GM21717 (cell line): ENCODE results near the gene TMEM63A.
A peak's percentile ranks its signal among the peaks of the same experiment; 100 is the strongest.
"Not testable (repeated sequence)": the region's sequence is repeated elsewhere in the genome, so short reads cannot be mapped to it uniquely, and the experiment has no call there.

Experiments
- ATAC-seq: cut with Tn5 transposase; IDR thresholded peaks from one replicate; pipeline ENCODE4 v1.9.1; 2021; ENCODE audit warnings: mild to moderate bottlenecking, moderate library complexity; ENCODE audit not compliant: unreplicated experiment

Gene TMEM63A

DNA sequence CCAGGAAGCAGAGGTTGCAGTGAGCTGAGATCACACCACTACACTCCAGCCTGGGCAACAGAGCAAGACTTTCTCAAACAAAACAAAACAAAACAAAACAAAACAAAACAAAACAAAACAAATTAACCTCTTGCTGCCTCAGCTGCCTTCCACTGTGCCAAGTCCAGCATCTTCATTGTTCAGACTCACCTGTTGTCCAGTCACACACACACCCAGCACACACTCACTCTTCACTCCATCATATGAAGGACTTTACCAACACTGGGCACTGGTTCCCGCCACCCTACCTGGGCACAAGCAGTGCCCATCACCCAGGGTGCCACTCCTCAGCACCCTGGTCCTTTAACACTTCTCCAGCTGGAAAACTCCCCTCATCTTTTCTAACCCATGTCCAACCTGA, 27.3 kb upstream of the TMEM63A start:
- no peak for ATAC-seq

DNA sequence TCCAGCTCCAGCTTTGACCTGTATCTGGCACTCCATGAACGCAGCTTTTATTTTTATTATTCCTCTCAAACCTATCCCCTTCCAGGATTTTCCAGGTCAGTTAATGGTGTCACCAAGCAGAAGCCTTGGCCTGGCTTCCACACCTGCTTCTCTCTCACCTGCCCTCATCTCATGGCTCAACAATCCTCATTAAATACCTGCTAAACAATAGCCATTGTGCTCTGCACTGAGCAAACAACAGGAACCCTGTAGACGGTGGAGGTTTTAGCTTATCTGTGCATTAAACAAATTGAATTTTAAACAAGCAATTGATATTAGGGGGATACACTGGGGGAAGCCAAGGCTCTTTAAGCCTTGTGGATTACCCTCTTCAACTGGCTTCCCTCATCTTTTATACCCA, 26.6 kb upstream of the TMEM63A start:
- no peak for ATAC-seq

DNA sequence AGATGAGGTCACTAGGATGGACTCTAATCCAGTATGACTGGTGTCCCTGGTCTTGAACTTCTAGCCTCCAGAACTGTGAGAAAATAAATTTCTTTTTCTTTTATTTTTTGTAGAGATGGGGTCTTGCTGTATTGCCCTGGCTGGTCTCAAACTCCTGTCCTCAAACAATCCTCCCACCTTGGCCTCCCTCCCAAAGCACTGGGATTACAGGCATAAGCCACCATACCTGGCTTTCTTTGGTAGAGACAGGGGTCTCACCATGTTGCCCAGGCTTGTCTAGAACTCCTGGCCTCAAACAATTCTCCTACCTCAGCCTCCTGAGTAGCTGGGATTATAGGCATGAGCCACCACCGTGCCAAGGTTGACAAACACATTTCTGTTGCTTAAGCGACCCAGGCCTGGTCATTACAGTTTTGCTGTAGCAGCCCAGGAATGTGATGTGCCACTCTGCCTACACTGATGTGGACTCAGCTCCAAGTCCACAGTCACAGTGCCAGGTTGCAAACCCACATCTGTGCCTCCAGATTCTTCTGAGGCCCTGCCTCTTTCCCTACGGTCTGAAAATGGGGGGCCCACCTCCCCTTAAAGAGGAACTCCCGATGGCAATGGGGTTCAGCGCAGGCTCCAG, 25.9 kb upstream of the TMEM63A start:
- ATAC-seq = no peak

- ATAC-seq = no peak
These were observed 25.2 kb upstream of the TMEM63A start for GRCh38 chr1:225907341-225907740.

DNA sequence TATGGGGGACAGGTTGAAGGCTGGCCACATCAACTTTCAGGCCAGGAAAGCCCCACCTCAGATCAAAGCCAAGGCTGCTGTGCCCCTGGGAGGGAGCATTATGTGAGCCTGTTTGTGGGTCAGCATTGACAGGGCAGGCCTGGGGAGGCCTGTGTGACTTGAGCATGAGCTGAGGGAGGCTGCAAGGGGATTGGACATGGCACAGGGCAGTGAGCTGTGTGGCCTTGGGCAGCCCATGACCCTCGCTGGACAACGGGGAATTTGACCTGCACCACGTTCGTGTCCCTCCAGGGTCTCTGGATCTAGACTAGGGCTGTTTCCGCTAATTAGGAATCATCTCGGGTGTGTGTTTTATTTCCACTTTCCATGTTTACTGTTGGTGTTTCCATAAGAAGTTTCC, 24.3 kb upstream of the TMEM63A start:
- ATAC-seq = no peak

DNA sequence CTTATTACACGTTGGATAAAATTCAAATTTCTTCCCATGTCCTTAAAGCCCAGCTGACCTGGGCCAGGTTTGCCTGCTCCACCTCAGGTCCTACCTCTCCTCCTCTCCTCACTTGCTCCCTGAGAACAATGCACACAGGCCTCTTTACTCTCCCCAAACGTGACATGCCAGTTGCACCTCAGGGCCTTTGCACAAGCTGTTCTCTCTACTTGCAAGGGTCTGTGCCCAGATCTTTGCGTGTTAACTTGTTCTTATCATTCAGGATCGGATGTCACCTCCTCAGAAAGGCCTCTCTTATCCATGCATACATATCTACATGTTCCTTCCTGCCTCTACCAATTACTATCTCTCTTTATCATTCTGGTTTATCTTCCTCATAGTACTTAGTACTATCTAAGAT, 21.4 kb upstream of the TMEM63A start:
- ATAC-seq = no peak

- no peak for ATAC-seq
These were observed 17.1 kb upstream of the TMEM63A start for GRCh38 chr1:225899044-225899925.

- no peak for ATAC-seq
These were observed 15.7 kb upstream of the TMEM63A start for GRCh38 chr1:225897595-225898514.

GRCh38 chr1:225896937-225897549, 14.9 kb upstream of the TMEM63A start:
- ATAC-seq = peak; percentile 100

GRCh38 chr1:225896494-225896893, 14.3 kb upstream of the TMEM63A start:
- ATAC-seq = no peak

DNA sequence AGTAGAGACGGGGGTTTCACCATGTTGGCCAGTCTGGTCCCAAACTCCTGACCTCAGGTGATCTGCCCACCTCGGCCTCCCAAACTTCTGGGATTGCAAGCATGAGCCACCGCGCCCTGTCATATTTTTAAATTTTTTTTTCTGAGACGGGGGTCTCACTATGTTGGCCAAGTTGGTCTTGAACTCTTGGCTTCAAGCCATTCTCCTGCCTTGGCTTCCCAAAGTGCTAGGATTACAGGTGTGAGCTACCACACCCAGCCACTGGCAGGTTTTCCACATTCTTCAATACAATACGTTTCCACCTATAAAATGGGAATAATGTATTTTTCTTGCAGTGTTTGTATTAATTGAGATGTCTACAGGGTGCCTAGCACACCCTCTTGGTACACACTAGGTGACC, 10.1 kb upstream of the TMEM63A start:
- ATAC-seq = no peak

DNA sequence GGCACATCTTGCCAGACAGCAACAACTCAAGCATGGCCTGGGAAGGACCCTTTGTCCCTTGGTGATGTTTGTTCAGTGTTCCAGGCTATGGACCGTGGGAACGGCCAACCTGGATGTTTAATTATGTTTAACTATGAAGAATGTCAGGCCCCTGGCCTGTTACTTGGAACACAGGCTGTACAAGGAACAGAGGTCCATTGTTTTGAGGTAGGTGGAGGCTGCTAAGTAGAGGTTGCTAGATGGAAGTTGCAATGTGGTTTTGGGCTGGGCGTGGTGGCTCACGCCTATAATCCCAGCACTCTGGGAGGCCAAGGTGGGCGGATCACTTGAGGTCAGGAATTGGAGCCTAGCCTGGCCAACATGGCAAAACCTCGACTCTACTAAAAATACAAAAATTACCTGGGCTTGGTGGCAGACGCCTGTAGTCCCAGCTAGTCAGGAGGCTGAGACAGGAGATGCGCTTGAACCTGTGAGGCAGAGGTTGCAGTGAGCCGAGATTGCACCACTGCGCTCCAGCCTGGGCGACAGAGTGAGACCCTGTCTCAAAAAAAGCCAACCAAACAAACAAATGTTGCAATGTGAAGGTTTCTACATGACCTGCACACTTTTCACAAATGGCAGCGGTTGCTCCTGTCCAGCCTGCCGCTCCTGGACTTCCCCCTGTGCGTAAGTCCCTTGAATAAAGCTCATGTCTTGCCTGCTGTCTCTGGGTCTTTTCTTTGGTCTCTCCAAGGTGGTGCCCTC, 9.2 kb upstream of the TMEM63A start:
- no peak for ATAC-seq

DNA sequence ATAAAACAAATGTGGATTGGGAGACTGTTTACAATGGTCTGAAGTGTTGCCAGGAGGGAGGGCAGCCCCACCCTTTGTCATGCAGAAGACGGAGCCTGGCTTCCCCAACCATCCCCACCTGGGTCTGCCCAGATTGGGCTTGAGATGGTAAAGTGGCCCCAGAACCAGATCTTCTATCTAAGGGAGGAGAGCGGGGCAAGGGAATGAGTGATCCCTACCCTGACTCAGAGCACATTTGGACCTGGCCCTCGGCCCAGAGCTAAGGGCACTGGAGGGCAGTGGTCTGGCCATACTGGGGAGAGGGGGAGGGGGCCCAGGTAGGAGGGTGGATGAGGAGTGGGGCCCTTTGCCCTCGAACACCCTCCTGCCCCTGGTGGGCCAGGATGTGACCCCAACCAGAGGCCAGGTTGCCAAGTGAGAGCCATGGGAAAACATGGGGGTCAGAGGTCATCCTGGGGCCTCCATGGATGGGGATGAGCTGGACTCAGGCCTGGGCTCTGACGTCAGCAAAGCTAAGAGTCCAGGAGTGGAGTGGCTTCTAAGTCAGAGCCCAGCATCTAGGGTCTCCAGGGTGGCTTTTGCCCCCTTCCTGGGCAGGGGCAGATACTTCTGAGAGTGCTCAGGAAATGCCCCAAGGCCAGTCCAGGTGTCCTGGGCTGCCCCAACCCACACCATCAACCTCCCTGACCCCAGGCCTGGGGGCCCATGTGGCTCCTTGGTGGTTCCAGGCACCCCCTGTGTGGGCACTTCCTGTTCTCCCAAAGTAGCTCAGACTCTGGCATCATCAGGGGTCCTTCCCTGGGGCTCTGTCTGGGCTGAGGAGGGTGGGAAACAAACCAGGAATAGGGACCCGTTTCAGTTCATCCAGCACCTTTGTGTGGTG, 8.4 kb upstream of the TMEM63A start:
- no peak for ATAC-seq

GRCh38 chr1:225889743-225890142, 7.6 kb upstream of the TMEM63A start:
- ATAC-seq = no peak

GRCh38 chr1:225888898-225889601, 6.9 kb upstream of the TMEM63A start, which contains the start of gene LEFTY1:
Gene LEFTY1 (minus strand): TSS chr1:225889146. CDS start chr1:225889066, 80 bp downstream.
- no peak for ATAC-seq

DNA sequence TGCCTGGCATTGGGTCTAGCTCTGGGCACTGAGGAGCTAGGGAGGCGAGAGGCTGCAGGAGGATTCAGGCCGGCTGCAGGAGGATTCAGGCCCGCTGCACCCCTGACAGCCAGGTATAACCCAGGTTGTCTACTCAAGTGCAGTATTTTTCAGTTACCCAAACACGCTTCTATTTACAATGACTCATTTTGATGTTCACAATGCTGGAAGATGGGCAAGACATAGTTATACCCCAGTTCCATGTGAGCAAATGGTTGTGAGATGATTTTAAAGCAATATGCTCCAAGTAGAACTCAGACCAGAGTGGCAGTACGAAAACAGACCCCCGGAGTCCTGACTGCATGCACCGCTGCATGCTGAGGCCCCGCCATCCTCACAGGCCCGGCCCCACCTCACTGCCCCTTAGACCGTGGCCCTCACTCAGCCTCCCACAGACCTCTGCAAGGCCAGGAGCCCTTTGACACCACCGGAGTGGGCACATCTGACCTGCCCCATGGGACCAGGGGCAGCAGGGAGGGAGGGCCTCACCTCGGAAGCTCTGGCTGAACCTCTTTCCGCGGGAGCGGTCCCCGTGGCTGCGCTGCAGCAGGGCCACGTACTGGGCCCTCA, 6.2 kb upstream of the TMEM63A start:
- no peak for ATAC-seq

DNA sequence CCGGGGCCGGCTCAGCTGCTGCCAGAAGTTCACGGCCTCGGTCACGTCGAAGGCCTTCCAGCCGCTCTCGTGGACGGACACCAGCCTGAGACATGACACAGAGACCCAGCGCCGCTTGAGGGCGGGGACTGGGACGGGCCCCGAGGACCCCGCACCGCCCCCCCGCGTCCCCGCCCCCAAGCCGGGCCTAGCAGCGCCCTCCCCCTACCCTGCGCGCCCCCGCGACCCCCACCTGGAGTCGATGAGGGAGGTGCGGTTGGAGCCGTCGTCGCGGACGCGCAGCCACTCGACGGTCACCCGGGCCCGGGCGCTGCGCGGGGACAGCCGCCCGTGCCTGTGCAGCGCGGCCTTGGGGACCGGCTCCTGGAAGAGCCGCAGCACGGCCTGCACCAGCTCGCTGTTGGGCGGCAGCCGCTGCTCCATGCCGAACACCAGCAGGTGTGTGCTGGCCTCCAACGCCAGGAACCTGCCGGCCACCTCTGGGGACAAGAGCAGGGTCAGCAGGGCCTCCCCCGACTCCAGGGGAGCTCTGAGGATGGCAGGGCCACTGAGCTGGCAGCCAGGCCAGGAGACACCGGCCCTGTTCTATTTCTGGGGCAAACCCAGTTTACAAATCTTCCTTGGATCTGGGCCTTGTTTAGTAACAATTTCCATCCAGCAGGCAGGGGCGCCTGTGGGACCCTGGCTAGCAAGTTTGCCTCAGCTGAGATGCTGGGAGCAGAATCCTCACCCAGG, 5.5 kb upstream of the TMEM63A start:
- not testable (repeated sequence) for ATAC-seq

GRCh38 chr1:225887030-225887314, 4.8 kb upstream of the TMEM63A start:
- ATAC-seq = no peak
